Fibroblast of the aortic adventitia (primary cell): ENCODE measurements around the gene TMEM17. TPM values are rescaled to one million over a fixed set of nuclear protein-coding genes. Genes with fewer than 3 reads are reported as not detected.

ENCODE experiments used
- DNase-seq: peaks from one replicate; pipeline ENCODE4 v3.0.0-alpha.2; 2010; ENCODE audit warnings: low read depth
- H3K4me3 ChIP-seq: 2 replicates; pipeline ENCODE4 v1.5.1; 2011; ENCODE audit warnings: low read depth, mild to moderate bottlenecking, control low read depth, low read length, moderate library complexity
- CTCF ChIP-seq: IDR thresholded peaks from 2 replicates; pipeline ENCODE4 v1.5.1; 2011; ENCODE audit warnings: mild to moderate bottlenecking, low read length, control low read depth, inconsistent platforms; ENCODE audit not compliant: insufficient read depth
- total RNA-seq: library from RNA; depleted of rRNA; stranded (reverse); fragments of >200 nt; gene quantifications from 2 replicates; pipeline ENCODE4 v1.2.3, GENCODE V29; 2012; ENCODE audit warnings: low replicate concordance

The TMEM17 gene
- total RNA-seq, result 0.90 and 4.4 TPM in 2 replicates

GRCh38 chr2:62505750-62506420, at the start of gene TMEM17:
Gene TMEM17, minus strand, starts transcription at chr2:62506195. Its CDS starts 66 bp downstream, at chr2:62506129.
- peak within 1 kb of the TSS; percentile 73 for H3K4me3 ChIP-seq
- peak; percentile 92 for DNase-seq
- no peak for TF ChIP-seq CTCF

GRCh38 chr2:62554440-62554839, 48.4 kb upstream of the TMEM17 start:
- TF ChIP-seq CTCF, result no peak
- H3K4me3 ChIP-seq, result no peak overlapping the region
- no peak for DNase-seq

- TF ChIP-seq CTCF, result no peak
- DNase-seq, result peak; percentile 34
- no peak overlapping the region for H3K4me3 ChIP-seq
Observed at GRCh38 chr2:62550461-62550860, 44.5 kb upstream of the TMEM17 start.

GRCh38 chr2:62547854-62548253, 41.9 kb upstream of the TMEM17 start:
- DNase-seq, result peak; percentile 15
- no peak for TF ChIP-seq CTCF
- no peak overlapping the region for H3K4me3 ChIP-seq

- no peak for DNase-seq
Observed at GRCh38 chr2:62545261-62545660, 39.3 kb upstream of the TMEM17 start.

GRCh38 chr2:62540408-62541168, 34.6 kb upstream of the TMEM17 start:
- no peak for TF ChIP-seq CTCF
- no peak for DNase-seq
- no peak overlapping the region for H3K4me3 ChIP-seq

More at GRCh38 chr2:62545261-62545660, 39.3 kb upstream of the TMEM17 start:
- TF ChIP-seq CTCF, result no peak
- H3K4me3 ChIP-seq, result no peak overlapping the region
